Naive thymus-derived CD4-positive, alpha-beta T cell (primary cell): ENCODE results near the gene BCL2L15. TPM values are rescaled to one million over a fixed set of nuclear protein-coding genes. Genes with fewer than 3 reads are reported as not detected.

ENCODE experiments used
- ATAC-seq: fragments of 150-1000 bp; cut with Tn5 transposase; 2 replicates; pipeline ENCODE4 v1.10.0; 2021; ENCODE audit warnings: mild to moderate bottlenecking, moderate library complexity
- CTCF ChIA-PET: fragments of 350-600 bp; sonication (Branson Sonifier 250); formaldehyde crosslinking; loops from one replicate; lab custom pipeline; 2021; ENCODE audit warnings: antibody characterized with exemption; lab: Charles Lee
- POLR2A ChIA-PET: fragments of 350-600 bp; sonication (Branson Sonifier 250); formaldehyde crosslinking; loops from one replicate; lab custom pipeline; 2021; ENCODE audit warnings: antibody characterized with exemption, inconsistent platforms; lab: Charles Lee
- DNase-seq, 9 donors: peaks; one replicate each; pipeline versions ENCODE4 v3.0.0 to v3.0.0-alpha.2; 2020 to 2022; ENCODE audit warnings: mixed read lengths in 1 of 9
- H3K27ac ChIP-seq: one replicate; pipeline ENCODE4 v1.7.0; 2013; ENCODE audit warnings: mild to moderate bottlenecking, low read depth, low read length, moderate library complexity
- H3K27me3 ChIP-seq, 2 donors: one replicate each; pipeline ENCODE4 v1.7.0; 2013; ENCODE audit warnings: low read length in 2 of 2, mild to moderate bottlenecking in 2 of 2, moderate library complexity in 2 of 2; ENCODE audit not compliant: control insufficient read depth in 2 of 2, insufficient read depth in 2 of 2
- H3K36me3 ChIP-seq, 3 experiments: 1 replicate in 2 of 3; 2 replicates in 1 of 3; pipeline ENCODE4 v1.7.0; 2013; ENCODE audit warnings: low read length in 3 of 3, mild to moderate bottlenecking in 3 of 3, moderate library complexity in 1 of 3; ENCODE audit not compliant: insufficient read depth in 3 of 3, control insufficient read depth in 2 of 3
- H3K4me1 ChIP-seq, 2 donors: one replicate each; pipeline ENCODE4 v1.7.0; 2013; ENCODE audit warnings: low read length in 2 of 2, mild to moderate bottlenecking in 2 of 2, moderate library complexity in 1 of 2; ENCODE audit not compliant: control insufficient read depth in 2 of 2, insufficient read depth in 2 of 2
- H3K4me3 ChIP-seq: 2 replicates; pipeline ENCODE4 v1.7.0; 2013; ENCODE audit warnings: mild to moderate bottlenecking, low read length
- H3K9me3 ChIP-seq, 3 experiments: 1 replicate in 2 of 3; 2 replicates in 1 of 3; pipeline ENCODE4 v1.7.0; 2013; ENCODE audit warnings: low read length in 3 of 3; ENCODE audit not compliant: control insufficient read depth in 2 of 3
- H3K27ac Mint-ChIP-seq, 9 donors: one replicate each; pipeline ENCODE4 v1.8.0; 2020 to 2022; ENCODE audit warnings: mixed read lengths in 9 of 9, mild to moderate bottlenecking in 8 of 9, moderate library complexity in 5 of 9, inconsistent platforms in 2 of 9
- H3K27me3 Mint-ChIP-seq, 5 donors: one replicate each; pipeline ENCODE4 v1.8.0; 2021 to 2022; ENCODE audit warnings: mixed read lengths in 5 of 5, mild to moderate bottlenecking in 1 of 5
- H3K36me3 Mint-ChIP-seq, 5 donors: one replicate each; pipeline ENCODE4 v1.8.0; 2020 to 2022; ENCODE audit warnings: mixed read lengths in 5 of 5, mild to moderate bottlenecking in 3 of 5, inconsistent platforms in 1 of 5
- H3K4me1 Mint-ChIP-seq, 7 donors: one replicate each; pipeline ENCODE4 v1.8.0; 2020 to 2022; ENCODE audit warnings: mixed read lengths in 7 of 7, mild to moderate bottlenecking in 3 of 7, inconsistent platforms in 1 of 7
- H3K4me3 Mint-ChIP-seq, 10 donors: one replicate each; pipeline ENCODE4 v1.8.0; 2020 to 2022; ENCODE audit warnings: mild to moderate bottlenecking in 10 of 10, mixed read lengths in 10 of 10, moderate library complexity in 6 of 10, inconsistent platforms in 2 of 10
- H3K9me3 Mint-ChIP-seq, 11 donors: one replicate each; pipeline ENCODE4 v1.8.0; 2020 to 2022; ENCODE audit warnings: mixed read lengths in 11 of 11, mild to moderate bottlenecking in 4 of 11, inconsistent platforms in 1 of 11, moderate library complexity in 1 of 11
- intact Hi-C, 2 donors: fragments of 100-400 bp; cut with micrococcal nuclease; formaldehyde crosslinking; loops; one replicate each; pipeline ENCODE4 v1.15.1; 2023
- polyA plus RNA-seq, 2 donors: library from polyadenylated mRNA; unstranded; fragments of 300-500 nt; fragmentation: Illumina TruSeq; gene quantifications; one replicate each; pipeline ENCODE4 v1.2.3, GENCODE V29; 2021
- total RNA-seq, 6 experiments: library from RNA in 5 of 6; stranded (reverse) in 5 of 6; gene quantifications; 1 replicate in 5 of 6; 2 replicates in 1 of 6; pipeline ENCODE4 v1.2.3 and lab custom pipeline; 2021 to 2026

Gene BCL2L15
- total and polyA plus RNA-seq, 7 experiments from 2014 or later, result 0.60 to 7.5 (median 1.6) TPM; not detected in 1

DNA sequence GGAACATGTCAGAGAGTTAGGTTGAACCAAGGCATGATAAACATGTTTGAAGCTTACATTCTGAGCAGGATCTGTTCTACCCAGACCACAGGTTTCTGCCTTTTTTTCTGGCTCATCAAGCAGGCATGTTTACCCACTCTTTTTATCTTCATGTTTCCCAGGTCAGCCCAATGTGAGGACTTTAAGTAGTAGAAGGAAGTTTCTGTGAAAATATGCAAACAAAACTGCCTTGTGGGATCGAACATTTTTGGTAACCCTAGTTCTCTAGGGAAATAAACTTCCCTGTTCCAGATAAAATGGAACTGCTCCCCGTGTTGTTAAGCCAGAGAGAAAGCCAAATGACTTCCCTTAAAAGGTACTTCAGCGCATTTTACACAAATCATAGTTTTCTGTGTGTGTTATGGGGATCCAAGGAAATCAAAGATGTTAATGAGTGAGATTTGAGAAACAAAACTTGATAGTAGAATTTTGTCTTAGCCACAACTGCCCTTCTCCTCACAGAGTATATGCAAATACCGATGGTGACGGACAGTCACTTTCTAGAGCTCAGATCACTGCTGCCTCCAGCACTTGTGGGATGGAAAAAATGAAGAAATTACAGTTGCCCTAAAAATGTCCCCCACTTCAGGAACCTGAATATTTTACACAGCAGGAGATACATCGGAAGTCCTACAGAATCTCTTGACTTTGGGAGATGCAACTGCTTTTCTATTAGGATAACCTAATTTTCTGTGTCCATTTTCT is 41.0 kb upstream of the BCL2L15 start:
- ChIA-PET POLR2A (interaction anchor here (0.8 to 14.4 kb wide), 15 partner anchors 8 to 1309 kb away, joined by 3 to 360 read pairs (median 4); partner anchors contain the start of genes AP4B1, DCLRE1B and ST7L), CTCF (interaction anchor here (0.6 to 3.7 kb wide), 12 partner anchors 9 to 539 kb away, joined by 3 to 39 read pairs (median 3); partner anchors contain the start of genes AP4B1, DCLRE1B and OLFML3)
- Mint-ChIP-seq H3K9me3 (no peaks in the 10 kb centered on the region), H3K4me3 (peak overlapping the region; percentile 96 to 100 (median 98)), H3K36me3 (peaks cover 0 to 7% (median 4%) of the 10 kb centered on the region in 5 donors), H3K27ac (peak overlapping the region; percentile 93 to 100 (median 100)), H3K4me1 (peaks cover 35 to 48% (median 40%) of the 10 kb centered on the region in 7 donors), H3K27me3 (peaks cover 0 to 17% (median 0%) of the 10 kb centered on the region in 5 donors)
- H3K27ac ChIP-seq, result peak overlapping the region; percentile 99
- DNase-seq (peak in 1 of 9 donors; percentile 12), ATAC-seq (no peak)
- no peaks in the 10 kb centered on the region for H3K9me3 ChIP-seq
- no peaks in the 10 kb centered on the region for H3K27me3 ChIP-seq
- peaks cover 0 to 3% (median 0%) of the 10 kb centered on the region in 3 experiments for H3K36me3 ChIP-seq
- H3K4me1 ChIP-seq, result peaks cover 33 to 38% of the 10 kb centered on the region in 2 donors
- H3K4me3 ChIP-seq, result peak overlapping the region; percentile 100
- intact Hi-C loops, result loop anchor here in 1 of 2 donors (2.0 to 5.0 kb wide), 5 partner anchors 538 to 1211 kb away; partner anchors contain the start of genes CSDE1, LRIG2, MAGI3 and PPM1J

DNA sequence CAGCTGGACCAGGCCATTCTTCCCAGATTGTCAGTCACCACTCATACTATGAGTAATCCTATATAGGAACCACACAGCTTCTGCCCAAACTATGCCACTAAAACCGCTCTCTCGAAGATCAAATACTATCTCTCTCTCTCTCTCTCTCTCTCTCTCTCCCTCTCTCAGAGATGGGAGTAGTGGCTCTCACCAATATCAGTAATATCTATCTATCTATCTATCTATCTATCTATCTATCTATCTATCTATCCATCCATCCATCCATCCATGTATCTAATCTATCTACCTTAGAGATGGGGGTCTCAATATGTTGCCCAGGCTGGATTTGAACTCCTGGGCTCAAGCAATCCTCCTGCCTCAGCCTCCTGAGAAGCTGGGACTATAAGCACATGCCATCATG is 37.1 kb upstream of the BCL2L15 start:
- no peak for ATAC-seq
- H3K4me1 ChIP-seq, result peaks cover 9 to 11% of the 10 kb centered on the region in 2 donors
- H3K4me3 ChIP-seq, result no peak overlapping the region
- ChIA-PET POLR2A (interaction anchor here (0.5 kb wide), 1 partner anchor 17 kb away, joined by 3 read pairs; no protein-coding TSS in a partner anchor), CTCF (interaction anchor here (0.6 to 1.5 kb wide), 3 partner anchors 18 to 56 kb away, joined by 3 to 4 read pairs (median 4); no protein-coding TSS in a partner anchor)
- no peak for DNase-seq
- Mint-ChIP-seq H3K4me1 (peaks cover 15 to 18% (median 16%) of the 10 kb centered on the region in 7 donors), H3K36me3 (no peaks in the 10 kb centered on the region), H3K4me3 (no peak overlapping the region), H3K9me3 (no peaks in the 10 kb centered on the region), H3K27me3 (peaks cover 0 to 28% (median 0%) of the 10 kb centered on the region in 5 donors), H3K27ac (no peak overlapping the region)
- peaks cover 0 to 3% (median 0%) of the 10 kb centered on the region in 3 experiments for H3K36me3 ChIP-seq
- intact Hi-C loops, result no loop called here
- H3K9me3 ChIP-seq, result no peaks in the 10 kb centered on the region
- H3K27me3 ChIP-seq, result no peaks in the 10 kb centered on the region
- no peak overlapping the region for H3K27ac ChIP-seq

DNA sequence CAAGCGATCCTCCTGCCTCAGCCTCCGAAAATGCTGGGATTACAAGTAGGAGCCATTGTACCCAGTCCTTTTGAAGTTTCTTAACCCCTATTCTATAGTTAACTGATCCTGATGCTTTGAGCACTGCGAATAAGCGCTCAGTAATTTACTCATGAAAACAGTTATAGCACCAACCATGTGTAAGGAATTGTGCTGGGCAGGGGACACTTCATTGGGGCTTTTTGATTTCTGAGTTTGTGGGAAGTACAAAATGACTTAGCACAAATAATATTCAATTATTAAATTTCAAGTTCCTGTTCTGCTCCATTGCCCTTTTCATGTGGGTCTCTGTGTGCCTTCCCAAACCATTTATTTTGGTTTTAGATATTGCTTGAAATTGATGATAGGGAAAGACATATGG is 35.6 kb upstream of the BCL2L15 start:
- intact Hi-C loops, result no loop called here
- Mint-ChIP-seq H3K4me3 (no peak overlapping the region), H3K36me3 (peaks cover 0 to 4% (median 0%) of the 10 kb centered on the region in 5 donors), H3K4me1 (peaks cover 4 to 9% (median 5%) of the 10 kb centered on the region in 7 donors), H3K9me3 (no peaks in the 10 kb centered on the region), H3K27me3 (peaks cover 0 to 28% (median 0%) of the 10 kb centered on the region in 5 donors), H3K27ac (no peak overlapping the region)
- ChIA-PET POLR2A (interaction anchor here (0.6 kb wide), 1 partner anchor 82 kb away, joined by 3 read pairs; no protein-coding TSS in a partner anchor), CTCF (no interaction called here)
- no peaks in the 10 kb centered on the region for H3K36me3 ChIP-seq
- no peaks in the 10 kb centered on the region for H3K9me3 ChIP-seq
- peaks cover 0 to 1% of the 10 kb centered on the region in 2 donors for H3K4me1 ChIP-seq
- ATAC-seq, result no peak
- no peak for DNase-seq
- H3K27ac ChIP-seq, result no peak overlapping the region
- no peaks in the 10 kb centered on the region for H3K27me3 ChIP-seq
- no peak overlapping the region for H3K4me3 ChIP-seq

DNA sequence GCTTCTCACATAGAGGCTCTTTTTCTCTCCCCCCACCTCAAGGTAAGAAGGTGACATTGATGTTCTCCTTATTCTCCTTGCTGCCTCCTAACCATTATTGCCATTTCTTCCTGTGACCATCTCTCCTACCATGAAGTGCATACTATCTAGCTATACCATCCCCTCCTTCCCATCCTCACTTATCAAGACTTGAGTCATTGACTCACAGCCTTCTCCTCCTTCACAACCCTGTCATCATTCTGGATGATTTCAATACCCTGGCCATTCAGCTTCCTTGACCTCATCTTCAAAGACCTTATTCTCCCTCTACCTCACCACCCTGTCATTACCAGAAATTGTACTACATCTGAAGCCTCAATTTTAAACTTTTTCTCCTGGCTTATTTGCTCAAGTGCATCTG is 30.9 kb upstream of the BCL2L15 start:
- peaks cover 0 to 5% (median 0%) of the 10 kb centered on the region in 7 donors for H3K4me1 Mint-ChIP-seq
- ChIA-PET CTCF (interaction anchor here (1.0 to 1.3 kb wide), 2 partner anchors 11 to 82 kb away, joined by 3 to 4 read pairs; partner anchors contain the start of gene HIPK1), POLR2A (no interaction called here)
- H3K27ac Mint-ChIP-seq, result peak overlapping the region in 1 of 9 donors; percentile 8
- no peak for ATAC-seq
- Histone ChIP-seq H3K27me3 (no peaks in the 10 kb centered on the region), H3K4me1 (no peaks in the 10 kb centered on the region), H3K4me3 (no peak overlapping the region), H3K27ac (no peak overlapping the region), H3K36me3 (peaks cover 0 to 2% (median 0%) of the 10 kb centered on the region in 3 experiments), H3K9me3 (no peaks in the 10 kb centered on the region)
- H3K36me3 Mint-ChIP-seq, result peaks cover 0 to 8% (median 4%) of the 10 kb centered on the region in 5 donors
- H3K27me3 Mint-ChIP-seq, result peaks cover 0 to 11% (median 0%) of the 10 kb centered on the region in 5 donors
- intact Hi-C loops, result no loop called here
- DNase-seq, result no peak
- peaks cover 0 to 3% (median 0%) of the 10 kb centered on the region in 11 donors for H3K9me3 Mint-ChIP-seq
- H3K4me3 Mint-ChIP-seq, result no peak overlapping the region

DNA sequence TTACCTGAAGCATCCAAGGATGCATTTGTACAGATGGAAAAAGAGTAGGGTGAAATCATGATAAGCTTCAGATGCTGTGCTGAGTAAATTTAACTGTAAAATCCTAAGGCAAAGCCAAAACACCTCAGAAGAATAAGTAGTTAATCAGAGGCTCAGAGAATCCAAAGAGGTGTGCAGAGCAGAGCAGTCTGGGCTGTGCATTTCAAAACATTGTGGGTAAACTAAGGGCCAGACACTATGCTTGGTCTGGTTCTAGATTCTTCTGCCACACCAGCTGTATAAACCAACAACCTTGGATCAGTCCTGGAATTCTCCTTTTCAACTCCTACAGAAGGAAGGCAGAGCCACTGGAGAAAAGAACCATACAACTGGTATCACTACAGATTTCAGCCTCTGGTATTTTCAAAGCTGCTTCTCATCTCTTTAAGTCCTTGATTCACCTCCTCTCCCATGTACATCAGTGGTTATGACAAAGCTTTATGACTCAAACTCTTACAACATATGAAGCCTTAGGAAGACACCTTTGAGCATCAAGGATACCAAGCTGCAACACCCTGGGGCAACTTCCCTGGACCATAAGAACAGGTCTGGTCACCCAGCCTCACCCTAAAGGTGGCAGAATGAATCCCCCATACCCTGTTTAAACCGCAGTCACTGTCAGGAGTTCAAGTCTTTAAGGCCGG is 30.2 kb upstream of the BCL2L15 start:
- H3K27me3 Mint-ChIP-seq, result peaks cover 0 to 7% (median 0%) of the 10 kb centered on the region in 5 donors
- H3K9me3 Mint-ChIP-seq, result peaks cover 0 to 3% (median 0%) of the 10 kb centered on the region in 11 donors
- H3K27me3 ChIP-seq, result no peaks in the 10 kb centered on the region
- intact Hi-C loops, result no loop called here
- peaks cover 0 to 8% (median 4%) of the 10 kb centered on the region in 5 donors for H3K36me3 Mint-ChIP-seq
- H3K27ac Mint-ChIP-seq, result no peak overlapping the region
- H3K27ac ChIP-seq, result no peak overlapping the region
- no peak for ATAC-seq
- POLR2A ChIA-PET, result interaction anchor here (0.6 kb wide), 1 partner anchor 83 kb away, joined by 7 read pairs; no protein-coding TSS in a partner anchor
- no peak overlapping the region for H3K4me3 ChIP-seq
- H3K4me1 Mint-ChIP-seq, result peaks cover 0 to 5% (median 0%) of the 10 kb centered on the region in 7 donors
- H3K4me1 ChIP-seq, result no peaks in the 10 kb centered on the region
- H3K9me3 ChIP-seq, result no peaks in the 10 kb centered on the region
- peaks cover 0 to 8% (median 0%) of the 10 kb centered on the region in 3 experiments for H3K36me3 ChIP-seq
- DNase-seq, result no peak
- CTCF ChIA-PET, result interaction anchor here (1.0 to 1.3 kb wide), 2 partner anchors 11 to 81 kb away, joined by 3 to 4 read pairs; partner anchors contain the start of gene HIPK1
- no peak overlapping the region for H3K4me3 Mint-ChIP-seq

DNA sequence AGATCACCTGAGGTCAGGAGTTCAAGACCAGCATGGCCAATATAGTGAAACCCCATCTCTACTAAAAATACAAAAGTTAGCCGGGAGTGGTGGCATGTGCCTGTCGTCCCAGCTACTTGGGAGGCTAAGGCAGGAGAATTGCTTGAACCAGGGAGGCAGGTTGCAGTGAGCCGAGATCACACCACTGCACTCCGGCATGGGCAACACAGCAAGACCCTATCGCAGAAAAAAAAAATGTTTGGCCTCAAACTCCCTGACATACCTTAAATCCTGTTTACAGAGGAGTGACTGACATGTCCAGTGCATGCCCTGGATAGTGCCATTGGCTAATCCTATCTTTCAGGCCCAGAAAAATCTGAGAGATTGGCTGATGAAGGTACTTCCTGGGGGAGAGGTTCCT is 29.6 kb upstream of the BCL2L15 start:
- H3K4me1 Mint-ChIP-seq, result peaks cover 0 to 5% (median 0%) of the 10 kb centered on the region in 7 donors
- POLR2A ChIA-PET, result interaction anchor here (0.6 kb wide), 2 partner anchors 82 to 132 kb away, joined by 3 to 7 read pairs; no protein-coding TSS in a partner anchor
- Histone ChIP-seq H3K27ac (no peak overlapping the region), H3K36me3 (peaks cover 0 to 9% (median 0%) of the 10 kb centered on the region in 3 experiments), H3K4me3 (no peak overlapping the region), H3K4me1 (no peaks in the 10 kb centered on the region), H3K9me3 (no peaks in the 10 kb centered on the region), H3K27me3 (no peaks in the 10 kb centered on the region)
- CTCF ChIA-PET, result interaction anchor here (1.5 kb wide), 1 partner anchor 12 kb away, joined by 3 read pairs; the partner anchor contains the start of gene HIPK1
- peaks cover 0 to 3% (median 0%) of the 10 kb centered on the region in 11 donors for H3K9me3 Mint-ChIP-seq
- intact Hi-C loops, result no loop called here
- H3K27ac Mint-ChIP-seq, result no peak overlapping the region
- H3K4me3 Mint-ChIP-seq, result no peak overlapping the region
- DNase-seq (no peak), ATAC-seq (no peak)
- H3K27me3 Mint-ChIP-seq, result peaks cover 0 to 6% (median 0%) of the 10 kb centered on the region in 5 donors
- peaks cover 0 to 8% (median 4%) of the 10 kb centered on the region in 5 donors for H3K36me3 Mint-ChIP-seq
